H9 (cell line): ENCODE measurements around the gene MED31. TPM values are rescaled to one million over a fixed set of nuclear protein-coding genes. Genes with fewer than 3 reads are reported as not detected.

Source experiments
- DNase-seq: peaks from one replicate; pipeline ENCODE4 v3.0.0-alpha.2; 2017
- H2AFZ ChIP-seq: one replicate; pipeline ENCODE4 v1.6.1; 2013; ENCODE audit warnings: mild to moderate bottlenecking, low read length, control low read depth, moderate library complexity
- H2AK5ac ChIP-seq: 2 replicates; pipeline ENCODE4 v1.6.1; 2013; ENCODE audit warnings: low read length, control low read depth, mixed read lengths; ENCODE audit not compliant: insufficient read length
- H2BK120ac ChIP-seq: one replicate; pipeline ENCODE4 v1.6.1; 2013; ENCODE audit warnings: low read depth, mild to moderate bottlenecking, low read length, control low read depth, inconsistent platforms; ENCODE audit not compliant: poor library complexity, severe bottlenecking
- H2BK12ac ChIP-seq: 2 replicates; pipeline ENCODE4 v1.6.1; 2013; ENCODE audit warnings: low read length, control low read depth, mixed read lengths, low read depth; ENCODE audit not compliant: insufficient read length
- H2BK15ac ChIP-seq: 2 replicates; pipeline ENCODE4 v1.6.1; 2013; ENCODE audit warnings: low read depth, low read length, control low read depth
- H2BK20ac ChIP-seq: one replicate; pipeline ENCODE4 v1.6.1; 2013; ENCODE audit warnings: low read depth, mild to moderate bottlenecking, low read length, control low read depth, inconsistent platforms; ENCODE audit not compliant: poor library complexity, severe bottlenecking
- H2BK5ac ChIP-seq: 2 replicates; pipeline ENCODE4 v1.6.1; 2013; ENCODE audit warnings: low read length, control low read depth, mixed read lengths; ENCODE audit not compliant: insufficient read length
- H3K14ac ChIP-seq: 2 replicates; pipeline ENCODE4 v1.6.1; 2013; ENCODE audit warnings: low read length, control low read depth; ENCODE audit not compliant: insufficient read depth
- H3K18ac ChIP-seq: 2 replicates; pipeline ENCODE4 v1.6.1; 2013; ENCODE audit warnings: low read depth, mild to moderate bottlenecking, mixed read lengths, low read length, control low read depth; ENCODE audit not compliant: insufficient read length
- H3K23ac ChIP-seq: 2 replicates; pipeline ENCODE4 v1.6.1; 2013; ENCODE audit warnings: low read length, control low read depth, mixed read lengths, low read depth; ENCODE audit not compliant: insufficient read length
- H3K23me2 ChIP-seq: 2 replicates; pipeline ENCODE4 v1.6.1; 2013; ENCODE audit warnings: low read depth, mild to moderate bottlenecking, mixed read lengths, low read length, control low read depth; ENCODE audit not compliant: insufficient read length, poor library complexity, severe bottlenecking
- H3K27ac ChIP-seq: 2 replicates; pipeline ENCODE4 v1.5.1; 2013; ENCODE audit warnings: low read length, control low read depth, mixed read lengths, low read depth; ENCODE audit not compliant: insufficient read length
- H3K27me3 ChIP-seq: 2 replicates; pipeline ENCODE4 v1.6.1; 2013; ENCODE audit warnings: low read length, control low read depth, inconsistent platforms; ENCODE audit not compliant: insufficient read depth
- H3K4ac ChIP-seq: 2 replicates; pipeline ENCODE4 v1.6.1; 2013; ENCODE audit warnings: low read depth, mild to moderate bottlenecking, control low read depth, inconsistent platforms, low read length, moderate library complexity
- H3K4me1 ChIP-seq: 2 replicates; pipeline ENCODE4 v1.6.1; 2013; ENCODE audit warnings: low read length, control low read depth, inconsistent platforms; ENCODE audit not compliant: insufficient read depth
- H3K4me2 ChIP-seq: 2 replicates; pipeline ENCODE4 v1.6.1; 2013; ENCODE audit warnings: low read length, control low read depth, mixed read lengths; ENCODE audit not compliant: insufficient read length, insufficient read depth
- H3K56ac ChIP-seq: 2 replicates; pipeline ENCODE4 v1.6.1; 2013; ENCODE audit warnings: low read depth, mild to moderate bottlenecking, mixed read lengths, low read length, control low read depth; ENCODE audit not compliant: insufficient read length
- H3K79me1 ChIP-seq: 2 replicates; pipeline ENCODE4 v1.6.1; 2013; ENCODE audit warnings: low read depth, mild to moderate bottlenecking, moderate library complexity, low read length, control low read depth, inconsistent platforms; ENCODE audit not compliant: insufficient read depth, poor library complexity, severe bottlenecking
- H3K79me2 ChIP-seq: 2 replicates; pipeline ENCODE4 v1.6.1; 2013; ENCODE audit warnings: low read length, control low read depth, inconsistent platforms; ENCODE audit not compliant: insufficient read depth
- H3K9ac ChIP-seq: 2 replicates; pipeline ENCODE4 v1.6.1; 2013; ENCODE audit warnings: low read length, control low read depth, mixed read lengths; ENCODE audit not compliant: insufficient read length; ENCODE audit errors: extremely low read depth
- H3K9me3 ChIP-seq: one replicate; pipeline ENCODE4 v1.6.1; 2013; ENCODE audit warnings: low read depth, low read length, inconsistent platforms; ENCODE audit not compliant: control insufficient read depth
- H3T11ph ChIP-seq: one replicate; pipeline ENCODE4 v1.6.1; 2013; ENCODE audit warnings: mild to moderate bottlenecking, low read length, control low read depth, inconsistent platforms
- H4K20me1 ChIP-seq: one replicate; pipeline ENCODE4 v1.6.1; 2013; ENCODE audit not compliant: control insufficient read depth, insufficient read length, insufficient read depth
- H4K5ac ChIP-seq: 2 replicates; pipeline ENCODE4 v1.6.1; 2013; ENCODE audit warnings: low read depth, mild to moderate bottlenecking, mixed read lengths, low read length, control low read depth; ENCODE audit not compliant: insufficient read length
- H4K8ac ChIP-seq: replicated peaks from 2 replicates; pipeline ENCODE4 v1.6.1; 2013; ENCODE audit warnings: low read length, control low read depth, mixed read lengths, low read depth; ENCODE audit not compliant: insufficient read length
- H4K91ac ChIP-seq: 2 replicates; pipeline ENCODE4 v1.6.1; 2013; ENCODE audit warnings: low read depth, mild to moderate bottlenecking, moderate library complexity, mixed read lengths, low read length, control low read depth; ENCODE audit not compliant: insufficient read length
- H3K27ac Mint-ChIP-seq, 3 experiments: 2 replicates in 2 of 3; 3 replicates in 1 of 3; pipeline ENCODE4 v1.8.0; 2020 to 2021; ENCODE audit warnings: mixed read lengths in 3 of 3, mild to moderate bottlenecking in 1 of 3, moderate library complexity in 1 of 3
- H3K27me3 Mint-ChIP-seq: 2 replicates; pipeline ENCODE4 v1.8.0; 2021; ENCODE audit warnings: low read depth, mild to moderate bottlenecking, moderate library complexity, mixed read lengths
- H3K36me3 Mint-ChIP-seq, 3 experiments: 2 replicates in 2 of 3; 3 replicates in 1 of 3; pipeline ENCODE4 v1.8.0; 2020 to 2021; ENCODE audit warnings: low read depth in 3 of 3, mixed read lengths in 3 of 3; ENCODE audit not compliant: insufficient read depth in 1 of 3
- H3K4me1 Mint-ChIP-seq, 2 experiments: 2 replicates each; pipeline ENCODE4 v1.8.0; 2020; ENCODE audit warnings: mixed read lengths in 2 of 2
- H3K4me3 Mint-ChIP-seq, 2 experiments: 2 replicates in 1 of 2; 3 replicates in 1 of 2; pipeline ENCODE4 v1.8.0; 2020 to 2021; ENCODE audit warnings: mild to moderate bottlenecking in 2 of 2, mixed read lengths in 2 of 2, moderate library complexity in 1 of 2
- H3K9me3 Mint-ChIP-seq, 2 experiments: 2 replicates in 1 of 2; 3 replicates in 1 of 2; pipeline ENCODE4 v1.8.0; 2020; ENCODE audit warnings: mild to moderate bottlenecking in 2 of 2, mixed read lengths in 2 of 2, moderate library complexity in 1 of 2
- CTCF ChIP-seq: fragments of 200-600 bp; sonication (generic); conservative IDR thresholded peaks from 3 replicates; pipeline ENCODE4 v1.8.0; 2021; ENCODE audit warnings: antibody characterized with exemption, mild to moderate bottlenecking
- WGBS: extraction: QIAGEN DNeasy Blood & Tissue Kit; methylation state at CpG from one replicate; pipeline ENCODE4 v1.1.7; 2013; ENCODE audit warnings: missing lambda C conversion rate, low lambda C conversion rate, mixed read lengths; ENCODE audit not compliant: insufficient read length; ENCODE audit errors: extremely low coverage; 5-methylcytosine and 5-hydroxymethylcytosine counted together
- total RNA-seq: library from RNA; stranded (reverse); gene quantifications from 2 replicates; pipeline ENCODE4 v1.2.1, GENCODE V29; 2021

The MED31 gene
- total RNA-seq, 1 experiment from 2014 or later = 11.8 TPM

DNA sequence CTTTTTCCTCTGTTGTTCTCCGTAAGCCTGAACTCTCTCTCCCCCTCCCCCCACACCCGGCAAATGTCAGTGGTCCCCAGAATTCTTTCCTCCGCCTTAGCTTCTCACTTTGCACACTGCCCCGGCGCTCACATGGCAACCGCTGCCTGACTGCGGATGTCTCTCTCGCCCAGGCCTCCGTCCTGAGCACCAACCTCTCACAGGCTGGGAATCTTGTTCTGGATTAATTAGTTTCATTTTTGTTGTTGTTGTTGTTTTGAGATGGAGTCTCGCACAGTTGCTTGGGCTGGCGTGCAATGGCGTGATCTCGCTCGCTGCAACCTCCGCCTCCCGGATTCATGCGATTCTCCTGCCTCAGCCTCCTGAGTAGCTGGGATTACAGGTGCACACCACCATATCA is 16.8 kb upstream of the MED31 start:
- Histone ChIP-seq H4K20me1 (no peaks in the 10 kb centered on the region), H3K23ac (no peak overlapping the region), H2AFZ (no peak overlapping the region), H2BK20ac (no peak overlapping the region), H4K91ac (no peak overlapping the region), H3K23me2 (no peaks in the 10 kb centered on the region), H2BK5ac (no peak overlapping the region), H3K9ac (no peak overlapping the region), H3K9me3 (no peaks in the 10 kb centered on the region), H3K4me2 (no peak overlapping the region), H3K79me2 (no peaks in the 10 kb centered on the region), H3K79me1 (no peaks in the 10 kb centered on the region), H3K14ac (no peak overlapping the region), H2BK12ac (no peak overlapping the region), H2AK5ac (no peak overlapping the region), H3K56ac (no peak overlapping the region), H3T11ph (no peak overlapping the region), H4K5ac (no peak overlapping the region), H3K27ac (no peak overlapping the region), H3K18ac (no peak overlapping the region), H4K8ac (no peak overlapping the region), H2BK15ac (no peak overlapping the region), H3K27me3 (peaks cover 4% of the 10 kb centered on the region), H2BK120ac (no peak overlapping the region), H3K4me1 (no peaks in the 10 kb centered on the region), H3K4ac (no peak overlapping the region)
- peaks cover 50% of the 10 kb centered on the region for H3K27me3 Mint-ChIP-seq
- no peak for TF ChIP-seq CTCF
- H3K4me3 Mint-ChIP-seq = no peak overlapping the region; a peak in 1 of 5 replicates
- H3K36me3 Mint-ChIP-seq = no peaks in the 10 kb centered on the region
- DNase-seq = no peak
- no peaks in the 10 kb centered on the region for H3K9me3 Mint-ChIP-seq
- H3K4me1 Mint-ChIP-seq = peaks cover 0 to 4% of the 10 kb centered on the region in 2 experiments; a peak in 1 of 4 replicates
- no peak overlapping the region for H3K27ac Mint-ChIP-seq
- WGBS = no CpG with 5 or more reads among the region's 17 CpGs
